ENCODE measurements around the gene TFB2M. TPM values are rescaled to one million over a fixed set of nuclear protein-coding genes. Genes with fewer than 3 reads are reported as not detected.
"Not testable (repeated sequence)": the region's sequence is repeated elsewhere in the genome, so short reads cannot be mapped to it uniquely, and the experiment has no call there.

The TFB2M gene
- total RNA-seq, 4 donors from 2014 or later: 7.7 to 22.8 (median 10.7) TPM

DNA sequence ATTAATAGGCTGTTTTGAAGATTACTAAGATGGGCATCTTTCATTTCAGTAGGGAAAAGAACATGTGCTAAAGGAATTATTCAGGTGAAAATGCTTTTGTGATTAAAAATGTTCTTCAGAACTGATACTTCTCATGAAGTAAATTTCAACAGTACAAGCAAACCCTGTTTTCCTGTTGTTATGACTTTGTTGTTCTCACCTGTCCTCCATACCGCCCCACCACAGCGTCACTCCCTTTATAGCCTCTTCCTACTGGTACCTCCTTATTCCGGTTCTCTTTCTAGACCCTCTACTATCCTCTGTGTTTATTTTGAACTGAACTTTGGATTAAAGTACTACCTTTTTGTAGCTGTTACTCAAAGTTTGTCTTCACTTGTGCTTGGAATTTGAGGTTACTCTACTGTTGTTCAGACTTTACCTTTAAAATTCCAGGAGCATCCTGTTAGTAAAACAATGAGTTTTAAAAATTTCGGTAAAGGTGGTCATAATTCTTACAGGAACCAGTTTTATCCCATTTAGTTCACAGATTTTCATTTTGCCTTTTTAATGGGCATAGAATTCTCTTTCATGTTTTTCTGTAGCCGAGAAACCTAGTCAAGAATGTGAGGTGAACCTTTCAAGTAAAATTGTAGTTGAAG, 11.1 kb upstream of the TFB2M start:
- ATAC-seq (ENCODE audit: low FRiP score) (no peak), DNase-seq (ENCODE audit: low spot score) (no peak)
- TF ChIP-seq, protein P1, sequence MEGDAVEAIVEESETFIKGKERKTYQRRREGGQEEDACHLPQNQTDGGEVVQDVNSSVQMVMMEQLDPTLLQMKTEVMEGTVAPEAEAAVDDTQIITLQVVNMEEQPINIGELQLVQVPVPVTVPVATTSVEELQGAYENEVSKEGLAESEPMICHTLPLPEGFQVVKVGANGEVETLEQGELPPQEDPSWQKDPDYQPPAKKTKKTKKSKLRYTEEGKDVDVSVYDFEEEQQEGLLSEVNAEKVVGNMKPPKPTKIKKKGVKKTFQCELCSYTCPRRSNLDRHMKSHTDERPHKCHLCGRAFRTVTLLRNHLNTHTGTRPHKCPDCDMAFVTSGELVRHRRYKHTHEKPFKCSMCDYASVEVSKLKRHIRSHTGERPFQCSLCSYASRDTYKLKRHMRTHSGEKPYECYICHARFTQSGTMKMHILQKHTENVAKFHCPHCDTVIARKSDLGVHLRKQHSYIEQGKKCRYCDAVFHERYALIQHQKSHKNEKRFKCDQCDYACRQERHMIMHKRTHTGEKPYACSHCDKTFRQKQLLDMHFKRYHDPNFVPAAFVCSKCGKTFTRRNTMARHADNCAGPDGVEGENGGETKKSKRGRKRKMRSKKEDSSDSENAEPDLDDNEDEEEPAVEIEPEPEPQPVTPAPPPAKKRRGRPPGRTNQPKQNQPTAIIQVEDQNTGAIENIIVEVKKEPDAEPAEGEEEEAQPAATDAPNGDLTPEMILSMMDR (IDR thresholded peaks at IDR 0.05): no peak

DNA sequence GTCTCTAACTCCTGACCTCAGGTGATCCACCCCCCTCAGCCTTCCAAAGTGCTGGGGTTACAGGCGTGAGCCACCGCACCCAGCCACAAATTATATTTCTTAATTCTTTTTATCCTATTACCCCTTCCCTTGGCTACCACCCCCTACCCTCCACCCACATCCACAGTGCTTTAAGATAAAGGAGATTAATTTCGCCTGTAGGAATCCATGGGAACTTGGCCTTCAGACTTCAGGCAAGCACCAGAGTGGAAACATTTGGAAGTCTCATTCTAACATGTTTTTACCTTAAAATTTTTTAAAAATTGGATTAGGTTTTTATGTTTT, 10.6 kb upstream of the TFB2M start:
- ATAC-seq (ENCODE audit: low FRiP score) (no peak), DNase-seq (ENCODE audit: low spot score) (no peak)
- TF ChIP-seq, protein P1 (IDR thresholded peaks at IDR 0.05): no peak

DNA sequence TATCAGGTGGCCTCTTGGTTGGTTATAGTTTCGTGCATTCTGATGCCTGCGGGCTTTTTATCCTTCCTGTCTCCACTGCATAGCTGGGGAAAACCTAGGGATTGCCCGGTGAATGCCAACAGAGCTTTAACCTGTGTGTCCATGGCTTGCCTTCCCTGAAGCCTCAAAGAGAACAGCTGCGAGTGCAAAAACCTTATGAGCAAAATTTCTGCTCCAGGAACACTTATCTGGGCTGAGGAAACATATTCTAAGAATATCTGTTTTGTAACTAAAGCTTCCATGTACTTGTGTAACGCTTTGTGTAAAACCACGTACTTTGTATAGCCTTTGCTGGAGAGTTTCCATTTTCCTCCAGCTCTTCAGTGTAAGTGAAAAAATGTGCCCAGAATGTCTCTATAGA, 7.4 kb upstream of the TFB2M start:
- TF ChIP-seq, protein P1 (IDR thresholded peaks at IDR 0.05): no peak
- ATAC-seq (ENCODE audit: low FRiP score) (no peak), DNase-seq (ENCODE audit: low spot score) (no peak)

DNA sequence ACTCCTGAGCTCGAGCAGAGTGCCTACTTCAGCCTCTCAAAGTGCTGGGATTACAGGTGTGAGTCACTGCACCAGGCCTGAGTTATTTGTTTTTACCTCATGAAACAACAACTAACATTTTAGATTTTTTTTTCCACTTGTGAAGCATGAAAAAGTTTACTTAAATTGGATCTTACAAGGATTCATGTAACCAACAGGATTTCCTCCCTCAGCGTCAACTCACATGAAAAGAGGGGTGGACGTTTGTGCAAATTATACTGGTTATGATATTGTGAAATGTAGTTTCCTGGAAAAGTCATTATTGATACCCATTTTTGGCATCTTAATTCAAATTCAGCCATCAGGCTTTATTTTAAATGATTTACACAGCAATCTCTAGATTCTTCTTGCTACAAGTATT, 6.7 kb upstream of the TFB2M start:
- DNase-seq (ENCODE audit: low spot score) (no peak), ATAC-seq (ENCODE audit: low FRiP score) (peak; percentile 33)
- TF ChIP-seq, protein P1 (IDR thresholded peaks at IDR 0.05): no peak

DNA sequence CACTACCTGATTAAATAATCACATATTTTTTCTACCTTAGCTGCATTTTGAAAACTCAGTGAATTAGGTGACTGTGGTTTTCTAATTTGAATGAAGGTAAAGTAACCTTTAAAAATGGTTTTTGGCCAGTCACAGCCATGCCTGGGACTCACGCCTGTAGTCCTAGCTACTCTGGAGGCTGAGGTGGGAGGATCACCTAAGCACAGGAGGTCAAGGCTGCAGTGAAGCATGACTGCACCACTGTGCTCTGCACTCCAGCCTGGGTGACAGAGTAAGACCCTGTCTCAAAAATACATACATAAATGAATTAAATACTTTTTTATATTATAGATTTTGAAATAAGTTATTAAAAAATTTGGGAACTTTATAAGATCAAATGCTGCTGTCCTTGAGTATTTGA, 5.9 kb upstream of the TFB2M start:
- ATAC-seq (ENCODE audit: low FRiP score) (no peak), DNase-seq (ENCODE audit: low spot score) (no peak)
- TF ChIP-seq, protein P1 (IDR thresholded peaks at IDR 0.05): no peak

DNA sequence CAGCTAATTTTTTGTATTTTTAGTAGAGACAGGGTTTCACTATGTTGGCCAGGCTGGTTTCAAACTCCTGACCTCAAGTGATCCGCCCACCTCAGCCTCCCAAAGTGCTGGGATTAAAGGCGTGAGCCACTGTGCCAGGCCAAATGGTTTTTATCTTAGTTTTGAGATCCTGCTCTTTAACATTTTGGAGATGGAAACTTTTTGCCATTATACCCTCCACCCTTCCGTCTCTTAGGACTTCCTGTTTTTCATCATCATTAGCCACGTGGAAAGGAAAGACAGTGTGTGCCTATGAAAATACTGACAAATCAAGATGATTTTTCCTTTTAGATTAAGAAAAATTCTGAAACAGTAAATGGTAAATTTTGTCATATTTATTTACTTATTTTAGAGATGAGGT, 5.2 kb upstream of the TFB2M start:
- ATAC-seq (ENCODE audit: low FRiP score); DNase-seq (ENCODE audit: low spot score): not testable (repeated sequence)

DNA sequence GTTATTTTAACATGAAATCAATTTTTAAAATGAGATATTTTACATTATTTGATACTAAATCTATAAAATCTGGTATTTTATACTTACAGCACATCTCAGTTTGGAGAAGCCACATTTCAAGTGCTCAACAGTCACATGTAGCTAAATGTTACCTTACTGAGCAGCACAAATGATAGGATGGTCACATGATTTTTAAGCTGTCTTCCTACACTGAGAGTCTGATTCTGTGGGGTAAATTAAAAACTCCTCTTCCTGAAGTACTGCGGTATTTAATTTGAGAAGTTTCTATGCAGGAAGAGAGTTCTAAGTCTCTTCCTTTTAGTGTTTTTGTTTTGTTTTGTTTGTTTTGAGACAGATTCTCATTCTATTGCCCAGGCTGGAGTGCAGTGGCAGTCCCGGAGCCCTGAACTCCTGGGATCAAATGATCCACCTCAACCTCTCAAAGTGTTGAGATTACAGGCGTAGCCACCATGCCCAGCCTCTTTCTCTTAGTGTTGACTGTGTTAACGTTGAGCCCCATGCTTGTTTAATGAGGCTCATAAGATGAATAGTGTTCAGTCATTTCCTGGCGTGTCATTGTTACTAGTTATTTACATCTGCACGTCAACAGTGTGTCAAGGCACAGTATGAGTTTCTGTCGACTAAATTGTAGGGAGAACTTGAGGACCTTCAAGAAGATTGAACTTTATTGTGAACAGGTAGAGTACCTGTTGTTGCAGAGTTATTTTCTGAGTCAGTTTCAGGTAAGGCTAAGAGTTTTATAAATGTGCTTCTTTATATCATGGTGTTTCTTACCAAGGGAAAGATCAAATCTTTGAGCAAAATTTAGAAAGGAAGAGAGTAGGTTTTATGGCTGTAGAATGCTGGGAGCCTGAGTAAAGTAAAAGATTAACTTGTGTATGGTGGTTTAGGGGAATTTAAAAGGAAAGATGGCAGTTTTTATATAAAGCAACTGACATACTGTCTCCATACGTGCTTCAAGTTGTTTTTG, 3.5 kb upstream of the TFB2M start:
- TF ChIP-seq, protein P1 (IDR thresholded peaks at IDR 0.05): no peak
- no peak for DNase-seq (ENCODE audit: low spot score)
- no peak for ATAC-seq (ENCODE audit: low FRiP score)

All from omental fat pad (tissue), 4 donors.